ENCODE results near the gene SKI.

DNA sequence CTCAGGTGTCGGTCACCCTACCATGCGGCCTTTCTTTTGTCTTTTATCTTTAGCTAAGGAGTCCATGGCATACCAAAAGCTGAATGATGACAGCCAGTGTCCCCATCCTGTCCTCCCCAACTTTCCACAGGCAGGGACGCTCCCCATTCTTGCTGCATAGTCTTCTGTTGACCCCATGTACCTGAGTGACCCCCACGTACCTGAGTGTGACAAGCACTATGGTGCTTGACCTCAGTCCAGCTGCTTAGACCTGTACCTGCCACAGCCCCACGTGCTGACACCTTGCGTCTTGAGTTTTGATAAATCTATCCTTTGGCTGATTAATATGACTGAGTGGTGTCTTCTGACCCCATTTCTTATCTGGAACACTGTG lies 26.9 kb downstream of the SKI start:
- TF ChIP-seq, protein P1, sequence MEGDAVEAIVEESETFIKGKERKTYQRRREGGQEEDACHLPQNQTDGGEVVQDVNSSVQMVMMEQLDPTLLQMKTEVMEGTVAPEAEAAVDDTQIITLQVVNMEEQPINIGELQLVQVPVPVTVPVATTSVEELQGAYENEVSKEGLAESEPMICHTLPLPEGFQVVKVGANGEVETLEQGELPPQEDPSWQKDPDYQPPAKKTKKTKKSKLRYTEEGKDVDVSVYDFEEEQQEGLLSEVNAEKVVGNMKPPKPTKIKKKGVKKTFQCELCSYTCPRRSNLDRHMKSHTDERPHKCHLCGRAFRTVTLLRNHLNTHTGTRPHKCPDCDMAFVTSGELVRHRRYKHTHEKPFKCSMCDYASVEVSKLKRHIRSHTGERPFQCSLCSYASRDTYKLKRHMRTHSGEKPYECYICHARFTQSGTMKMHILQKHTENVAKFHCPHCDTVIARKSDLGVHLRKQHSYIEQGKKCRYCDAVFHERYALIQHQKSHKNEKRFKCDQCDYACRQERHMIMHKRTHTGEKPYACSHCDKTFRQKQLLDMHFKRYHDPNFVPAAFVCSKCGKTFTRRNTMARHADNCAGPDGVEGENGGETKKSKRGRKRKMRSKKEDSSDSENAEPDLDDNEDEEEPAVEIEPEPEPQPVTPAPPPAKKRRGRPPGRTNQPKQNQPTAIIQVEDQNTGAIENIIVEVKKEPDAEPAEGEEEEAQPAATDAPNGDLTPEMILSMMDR (IDR thresholded peaks at IDR 0.05; ENCODE audit: poor library complexity): no peak
- TF ChIP-seq EZH2 (IDR thresholded peaks at IDR 0.05; ENCODE audit: borderline replicate concordance): no peak
